K562 (cell line): ENCODE measurements around the gene FASTK. TPM values are rescaled to one million over a fixed set of nuclear protein-coding genes. Genes with fewer than 3 reads are reported as not detected.

Experiments used
- CBX3 ChIP-seq, 2 experiments: IDR thresholded peaks; 1 replicate in 1 of 2; 2 replicates in 1 of 2; pipeline ENCODE4 v1.6.1; 2012; ENCODE audit warnings: inconsistent platforms in 2 of 2, low read length in 2 of 2, borderline replicate concordance in 1 of 2, control low read depth in 1 of 2
- CEBPB ChIP-seq: fragments of 450-650 bp; IDR thresholded peaks from 2 replicates; pipeline ENCODE4 v1.6.1; 2016; ENCODE audit warnings: missing genetic modification characterization, missing compliant biosample characterization
- CXXC5 ChIP-seq: fragments of 250-450 bp; sonication (Bioruptor Pico); IDR thresholded peaks from 2 replicates; pipeline ENCODE4 v1.8.0; 2022; ENCODE audit warnings: inconsistent platforms, mild to moderate bottlenecking, moderate library complexity
- DEAF1 ChIP-seq: fragments of 450-650 bp; formaldehyde crosslinking; IDR thresholded peaks from 2 replicates; pipeline ENCODE4 v1.4.0; 2020; ENCODE audit warnings: mild to moderate bottlenecking, moderate library complexity
- EP300 ChIP-seq: IDR thresholded peaks from 2 replicates; pipeline ENCODE4 v1.6.1; 2012; ENCODE audit warnings: low read length, improper control_type of control experiment
- FOSL1 ChIP-seq: fragments of 200-800 bp; sonication (Bioruptor generic); conservative IDR thresholded peaks from 2 replicates; pipeline ENCODE4 v1.6.1; 2016; ENCODE audit warnings: missing genetic modification characterization, missing compliant biosample characterization
- ILK ChIP-seq: fragments of 450-650 bp; IDR thresholded peaks from 2 replicates; pipeline ENCODE4 v1.6.1; 2016; ENCODE audit warnings: missing genetic modification characterization, low read depth, mild to moderate bottlenecking, missing compliant biosample characterization, moderate library complexity, borderline replicate concordance
- L3MBTL2 ChIP-seq: fragments of 450-650 bp; IDR thresholded peaks from 2 replicates; pipeline ENCODE4 v1.6.1; 2016; ENCODE audit warnings: mild to moderate bottlenecking, moderate library complexity
- LEF1 ChIP-seq: fragments of 450-650 bp; IDR thresholded peaks from 2 replicates; pipeline ENCODE4 v1.6.1; 2016; ENCODE audit warnings: mild to moderate bottlenecking
- MTA1 ChIP-seq: fragments of 450-650 bp; IDR thresholded peaks from 2 replicates; pipeline ENCODE4 v1.6.1; 2017; ENCODE audit warnings: borderline replicate concordance
- PATZ1 ChIP-seq: fragments of 250-450 bp; sonication (Bioruptor Pico); IDR thresholded peaks from 2 replicates; pipeline ENCODE4 v1.5.0; 2020; ENCODE audit warnings: mild to moderate bottlenecking, borderline replicate concordance
- PML ChIP-seq: IDR thresholded peaks from 2 replicates; pipeline ENCODE4 v1.6.1; 2012; ENCODE audit warnings: low read length, inconsistent platforms
- SMAD4 ChIP-seq: fragments of 250-450 bp; sonication (Bioruptor Pico); conservative IDR thresholded peaks from 2 replicates; pipeline ENCODE4 v1.8.0; 2021; ENCODE audit warnings: inconsistent platforms, mild to moderate bottlenecking, moderate library complexity
- THRB ChIP-seq: fragments of 450-650 bp; formaldehyde crosslinking; conservative IDR thresholded peaks from 2 replicates; pipeline ENCODE4 v1.4.0; 2022; ENCODE audit warnings: mild to moderate bottlenecking, missing genetic modification characterization
- ZBTB2 ChIP-seq: fragments of 450-650 bp; IDR thresholded peaks from 2 replicates; pipeline ENCODE4 v1.6.1; 2016; ENCODE audit warnings: antibody characterized with exemption
- ZBTB9 ChIP-seq: fragments of 450-650 bp; formaldehyde crosslinking; IDR thresholded peaks from 2 replicates; pipeline ENCODE4 v1.4.0; 2020; ENCODE audit warnings: mild to moderate bottlenecking, moderate library complexity
- ZNF354B ChIP-seq: fragments of 250-450 bp; sonication (Bioruptor Pico); IDR thresholded peaks from 2 replicates; pipeline ENCODE4 v1.4.0; 2020
- ZNF668 ChIP-seq: fragments of 250-450 bp; sonication (Bioruptor Pico); IDR thresholded peaks from 2 replicates; pipeline ENCODE4 v1.8.0; 2022; ENCODE audit warnings: mild to moderate bottlenecking, inconsistent platforms
- polyA plus RNA-seq, 8 experiments: library from polyadenylated mRNA; depleted of rRNA in 4 of 8; stranded (reverse) in 5 of 8; unstranded in 3 of 8; fragments of >200 nt; fragmentation: Nextera tagmentation in 2 of 8; fragmentation: Illumina TruSeq in 1 of 8; extraction: Ambion mirVana in 2 of 8; extraction: Trizol in 1 of 8; gene quantifications; 2 replicates each; pipeline versions ENCODE4 v1.2.1 to v1.2.3, GENCODE V29; 2011 to 2014; ENCODE audit warnings: inconsistent platforms in 1 of 8, missing spikeins in 1 of 8
- total RNA-seq, 7 experiments: library from RNA; depleted of rRNA in 6 of 7; stranded (reverse); fragments of >200 nt in 6 of 7; fragmentation: Illumina TruSeq in 2 of 7; extraction: Trizol in 2 of 7; gene quantifications; 2 replicates each; pipeline versions ENCODE4 v1.2.1 to v1.2.3, GENCODE V29; 2011 to 2021; ENCODE audit warnings: low replicate concordance in 1 of 7

Gene FASTK
- total and polyA plus RNA-seq, 9 of the 15 experiments (the other 6 are each of a cell fraction or from before 2014, with no cell fraction given): 0.51 to 150 (median 48.2) TPM

GRCh38 chr7:151026771-151027727 lies 53.6 kb downstream of the FASTK start (continued):
- TF ChIP-seq ZBTB2 (peak; percentile 64), ZNF354B (CRISPR knock-in tag) (peak; percentile 79; the same call in 1 of the 2 replicates), LEF1 (peak; percentile 87), ZNF668 (peak; percentile 92), L3MBTL2 (peak; percentile 88), ZBTB9 (CRISPR knock-in tag) (peak; percentile 97), MTA1 (0 out of 2 replicates have a peak, but pooled peaks have one; percentile 13), ILK (peak; percentile 89), THRB (CRISPR knock-in tag) (0 out of 2 replicates have a peak, but pooled peaks have one; percentile 62), DEAF1 (0 out of 2 replicates have a peak, but pooled peaks have one; percentile 47), CEBPB (tag) (peak; percentile 74), FOSL1 (tag) (peak; percentile 79), PATZ1 (CRISPR knock-in tag) (peak; percentile 85; the same call in 1 of the 2 replicates), CXXC5 (CRISPR knock-in tag) (peak; percentile 96), SMAD4 (CRISPR knock-in tag) (peak; percentile 98), PML (peak; percentile 41; the same call in 1 of the 2 replicates), EP300 (peak; percentile 59), CBX3 (IDR thresholded peaks at IDR 0.05; ENCODE audit: borderline replicate concordance in 1 of 2, low read length in 2 of 2) (peak in 1 of 2 experiments; percentile 25; a peak in 1 of 3 replicates)
